Endothelial cell (in vitro differentiated cells): Measurements from ENCODE around the gene C1QTNF5. TPM values are rescaled to one million over a fixed set of nuclear protein-coding genes. Genes with fewer than 3 reads are reported as not detected.

Experiments used
- DNase-seq: peaks from one replicate; pipeline ENCODE4 v3.0.0; 2021; ENCODE audit warnings: low spot score
- H3K27ac Mint-ChIP-seq: one replicate; pipeline ENCODE4 v1.8.0; 2021; ENCODE audit warnings: mixed read lengths, inconsistent platforms; ENCODE audit not compliant: unreplicated experiment
- H3K27me3 Mint-ChIP-seq: one replicate; pipeline ENCODE4 v1.8.0; 2021; ENCODE audit warnings: mild to moderate bottlenecking, moderate library complexity, mixed read lengths, inconsistent platforms; ENCODE audit not compliant: unreplicated experiment
- H3K36me3 Mint-ChIP-seq: one replicate; pipeline ENCODE4 v1.8.0; 2021; ENCODE audit warnings: mild to moderate bottlenecking, low read depth, mixed read lengths, inconsistent platforms; ENCODE audit not compliant: unreplicated experiment
- H3K4me1 Mint-ChIP-seq: one replicate; pipeline ENCODE4 v1.8.0; 2021; ENCODE audit warnings: mild to moderate bottlenecking, mixed read lengths, inconsistent platforms; ENCODE audit not compliant: unreplicated experiment
- H3K4me3 Mint-ChIP-seq: one replicate; pipeline ENCODE4 v1.8.0; 2021; ENCODE audit warnings: mild to moderate bottlenecking, mixed read lengths, inconsistent platforms; ENCODE audit not compliant: unreplicated experiment
- H3K9me3 Mint-ChIP-seq: one replicate; pipeline ENCODE4 v1.8.0; 2021; ENCODE audit warnings: mixed read lengths, inconsistent platforms; ENCODE audit not compliant: unreplicated experiment
- total RNA-seq: library from RNA; stranded (reverse); fragmentation: NEBNext Ultra II Directional; extraction: Animal tissue kit (Norgen Biotek cat#: 25700); gene quantifications from one replicate; pipeline ENCODE4 v1.2.1, GENCODE V29; 2021; ENCODE audit not compliant: unreplicated experiment
- TF ChIP-seq, protein P1 (sequence below): fragments of 200-600 bp; sonication (generic); IDR thresholded peaks from one replicate; pipeline ENCODE4 v1.5.0; 2021; ENCODE audit warnings: antibody characterized with exemption; ENCODE audit not compliant: unreplicated experiment

C1QTNF5 gene
- total RNA-seq, 1 donor from 2014 or later: 26.0 TPM

DNA sequence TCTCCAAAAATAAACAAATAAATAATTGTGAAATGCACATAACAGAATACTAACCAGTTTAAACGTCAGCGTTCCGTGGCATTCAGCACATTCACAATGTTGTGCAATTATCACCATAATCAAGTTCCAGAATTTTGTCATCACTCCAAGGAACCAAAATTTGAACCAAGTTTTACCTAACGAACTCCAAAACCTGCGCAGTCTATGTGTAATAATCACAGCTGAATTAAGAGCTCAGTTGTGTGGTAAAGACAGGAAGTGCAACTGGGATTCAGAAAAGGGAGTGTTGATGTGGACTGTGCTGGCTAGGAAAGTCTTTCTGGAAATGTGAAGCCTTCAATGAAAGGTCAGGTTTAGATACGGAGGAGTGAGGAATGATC is 18.3 kb downstream of the C1QTNF5 start:
- no peak for DNase-seq
- Mint-ChIP-seq H3K27me3 (peaks cover 8% of the 10 kb centered on the region), H3K9me3 (no peaks in the 10 kb centered on the region), H3K27ac (peak overlapping the region; percentile 58), H3K4me1 (peaks cover 24% of the 10 kb centered on the region), H3K36me3 (no peaks in the 10 kb centered on the region), H3K4me3 (peak overlapping the region; percentile 12)
- TF ChIP-seq, protein P1, sequence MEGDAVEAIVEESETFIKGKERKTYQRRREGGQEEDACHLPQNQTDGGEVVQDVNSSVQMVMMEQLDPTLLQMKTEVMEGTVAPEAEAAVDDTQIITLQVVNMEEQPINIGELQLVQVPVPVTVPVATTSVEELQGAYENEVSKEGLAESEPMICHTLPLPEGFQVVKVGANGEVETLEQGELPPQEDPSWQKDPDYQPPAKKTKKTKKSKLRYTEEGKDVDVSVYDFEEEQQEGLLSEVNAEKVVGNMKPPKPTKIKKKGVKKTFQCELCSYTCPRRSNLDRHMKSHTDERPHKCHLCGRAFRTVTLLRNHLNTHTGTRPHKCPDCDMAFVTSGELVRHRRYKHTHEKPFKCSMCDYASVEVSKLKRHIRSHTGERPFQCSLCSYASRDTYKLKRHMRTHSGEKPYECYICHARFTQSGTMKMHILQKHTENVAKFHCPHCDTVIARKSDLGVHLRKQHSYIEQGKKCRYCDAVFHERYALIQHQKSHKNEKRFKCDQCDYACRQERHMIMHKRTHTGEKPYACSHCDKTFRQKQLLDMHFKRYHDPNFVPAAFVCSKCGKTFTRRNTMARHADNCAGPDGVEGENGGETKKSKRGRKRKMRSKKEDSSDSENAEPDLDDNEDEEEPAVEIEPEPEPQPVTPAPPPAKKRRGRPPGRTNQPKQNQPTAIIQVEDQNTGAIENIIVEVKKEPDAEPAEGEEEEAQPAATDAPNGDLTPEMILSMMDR: no peak

GRCh38 chr11:119320776-119321524 is 19.7 kb downstream of the C1QTNF5 start:
- TF ChIP-seq, protein P1: no peak
- Mint-ChIP-seq H3K9me3 (no peaks in the 10 kb centered on the region), H3K36me3 (no peaks in the 10 kb centered on the region), H3K27ac (no peak overlapping the region), H3K27me3 (peaks cover 8% of the 10 kb centered on the region), H3K4me3 (peak overlapping the region; percentile 79), H3K4me1 (peaks cover 24% of the 10 kb centered on the region)
- DNase-seq: peak; percentile 63

DNA sequence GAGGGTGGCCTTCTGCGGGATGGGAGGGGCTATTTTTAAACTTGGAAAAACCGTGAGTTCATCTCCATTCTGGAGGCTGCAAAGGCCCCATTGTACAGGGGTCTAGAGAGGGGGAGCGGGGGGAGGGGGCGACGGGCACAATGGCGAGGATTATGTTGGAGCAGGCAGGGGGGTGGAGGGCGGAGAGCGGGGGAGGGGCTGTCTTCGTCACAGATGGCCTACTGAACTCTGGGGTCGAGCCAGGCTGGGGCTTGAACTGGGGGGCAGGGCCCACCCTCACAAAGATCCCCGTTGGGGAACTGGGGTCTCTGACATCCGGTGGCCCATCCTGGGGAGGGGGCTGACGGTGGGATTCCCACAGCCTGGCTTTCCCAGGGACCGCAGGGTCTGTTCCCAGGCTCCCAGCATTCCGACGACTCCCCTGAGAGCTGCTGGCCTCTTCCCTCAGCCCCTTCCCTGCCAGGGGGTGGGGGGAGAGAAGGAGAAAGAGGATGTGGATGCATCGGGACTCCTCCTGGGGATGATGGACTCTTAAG is 20.4 kb downstream of the C1QTNF5 start:
- Mint-ChIP-seq H3K36me3 (no peaks in the 10 kb centered on the region), H3K27ac (peak overlapping the region; percentile 95), H3K27me3 (peaks cover 8% of the 10 kb centered on the region), H3K4me3 (no peak overlapping the region), H3K9me3 (no peaks in the 10 kb centered on the region), H3K4me1 (peaks cover 24% of the 10 kb centered on the region)
- DNase-seq: peak; percentile 58
- TF ChIP-seq, protein P1: no peak

GRCh38 chr11:119319700-119320239 is 20.9 kb downstream of the C1QTNF5 start:
- no peak for DNase-seq
- H3K4me1 Mint-ChIP-seq: peaks cover 24% of the 10 kb centered on the region
- H3K27ac Mint-ChIP-seq: peak overlapping the region; percentile 95
- H3K9me3 Mint-ChIP-seq: no peaks in the 10 kb centered on the region
- no peaks in the 10 kb centered on the region for H3K36me3 Mint-ChIP-seq
- H3K27me3 Mint-ChIP-seq: peaks cover 9% of the 10 kb centered on the region
- TF ChIP-seq, protein P1: no peak
- H3K4me3 Mint-ChIP-seq: peak overlapping the region; percentile 75
